H1 (cell line): Measurements from ENCODE around the gene ITPKB. TPM values are rescaled to one million over a fixed set of nuclear protein-coding genes. Genes with fewer than 3 reads are reported as not detected.

Source experiments
- CTCF ChIA-PET: fragments of 300-600 bp; sonication (Branson Sonifier 250); formaldehyde crosslinking; loops from one replicate; lab custom pipeline; 2021; ENCODE audit not compliant: partially characterized antibody; lab: Charles Lee
- POLR2A ChIA-PET: fragments of 300-600 bp; sonication (Branson Sonifier 250); formaldehyde crosslinking; loops from one replicate; lab custom pipeline; 2021; ENCODE audit warnings: inconsistent platforms; ENCODE audit not compliant: partially characterized antibody; lab: Charles Lee
- DNase-seq, 2 experiments: peaks; one replicate each; pipeline versions ENCODE4 v3.0.0 to v3.0.0-alpha.2; 2010 to 2022; ENCODE audit warnings: low spot score in 2 of 2, low read depth in 1 of 2, mixed read lengths in 1 of 2
- FAIRE-seq: peaks from 2 replicates; lab custom pipeline; 2011; peaks lifted over from hg19 to GRCh38; lab: Jason Lieb, UNC
- H2AFZ ChIP-seq: 2 replicates; pipeline ENCODE4 v1.8.1; 2012; ENCODE audit warnings: low read length, inconsistent platforms
- H2AK5ac ChIP-seq: 2 replicates; pipeline ENCODE4 v1.6.1; 2013; ENCODE audit warnings: low read depth, low read length
- H2BK120ac ChIP-seq: replicated peaks from 2 replicates; pipeline ENCODE3; 2013; ENCODE audit warnings: low read depth, low read length, inconsistent platforms
- H2BK12ac ChIP-seq: 2 replicates; pipeline ENCODE4 v1.6.1; 2013; ENCODE audit warnings: low read depth, low read length
- H2BK15ac ChIP-seq: 2 replicates; pipeline ENCODE4 v1.6.1; 2013; ENCODE audit warnings: low read length
- H2BK20ac ChIP-seq: 2 replicates; pipeline ENCODE4 v1.6.1; 2013; ENCODE audit warnings: low read length
- H2BK5ac ChIP-seq: 2 replicates; pipeline ENCODE4 v1.6.1; 2013; ENCODE audit warnings: low read depth, low read length
- H3K14ac ChIP-seq: 2 replicates; pipeline ENCODE4 v1.6.1; 2013; ENCODE audit warnings: inconsistent platforms; ENCODE audit not compliant: insufficient read length
- H3K18ac ChIP-seq: 2 replicates; pipeline ENCODE4 v1.6.1; 2013; ENCODE audit warnings: low read length; ENCODE audit errors: extremely low read depth
- H3K23ac ChIP-seq: 2 replicates; pipeline ENCODE4 v1.6.1; 2013; ENCODE audit warnings: inconsistent platforms; ENCODE audit not compliant: insufficient read length
- H3K23me2 ChIP-seq: 2 replicates; pipeline ENCODE4 v1.6.1; 2013; ENCODE audit warnings: low read depth, low read length
- H3K27ac ChIP-seq: 2 replicates; pipeline ENCODE4 v1.6.1; 2011; ENCODE audit warnings: low read depth, low read length, inconsistent platforms
- H3K27me3 ChIP-seq, 4 experiments: replicated peaks in 1 of 4; 1 replicate in 1 of 4; 2 replicates in 3 of 4; pipeline versions ENCODE4 v1.6.1 to v1.8.1; 2011 to 2013; ENCODE audit warnings: low read length in 3 of 4, mild to moderate bottlenecking in 3 of 4, inconsistent platforms in 2 of 4, mixed read lengths in 2 of 4, moderate library complexity in 1 of 4; ENCODE audit not compliant: control insufficient read depth in 3 of 4, insufficient read depth in 3 of 4; ENCODE audit errors: extremely low read depth in 1 of 4
- H3K36me3 ChIP-seq, 4 experiments: 2 replicates each; pipeline versions ENCODE4 v1.6.1 to v1.8.1; 2011 to 2013; ENCODE audit warnings: mild to moderate bottlenecking in 4 of 4, low read length in 3 of 4, moderate library complexity in 2 of 4, control low read depth in 1 of 4, inconsistent platforms in 1 of 4; ENCODE audit not compliant: insufficient read depth in 4 of 4, control insufficient read depth in 2 of 4
- H3K4ac ChIP-seq: replicated peaks from 2 replicates; pipeline ENCODE3; 2013; ENCODE audit warnings: low read length, low read depth, mixed read lengths, inconsistent platforms; ENCODE audit not compliant: insufficient read length
- H3K4me1 ChIP-seq, 4 experiments: replicated peaks in 1 of 4; 1 replicate in 1 of 4; 2 replicates in 3 of 4; pipeline versions ENCODE4 v1.6.1 to v1.8.1; 2011 to 2013; ENCODE audit warnings: low read length in 3 of 4, inconsistent platforms in 2 of 4, mixed read lengths in 1 of 4; ENCODE audit not compliant: insufficient read depth in 4 of 4, control insufficient read depth in 3 of 4
- H3K4me2 ChIP-seq, 2 experiments: 2 replicates each; pipeline versions ENCODE4 v1.6.1 to v1.8.1; 2011 to 2013; ENCODE audit warnings: low read depth in 2 of 2, low read length in 2 of 2, control low read depth in 1 of 2, inconsistent platforms in 1 of 2, mild to moderate bottlenecking in 1 of 2; ENCODE audit not compliant: insufficient read depth in 1 of 2
- H3K4me3 ChIP-seq, 4 experiments: fragments of 200-600, 300-600 bp in 1 of 4; sonication (generic), shearing (Covaris generic), sonication (Bioruptor Twin) in 1 of 4; 2 replicates each; pipeline versions ENCODE4 v1.5.1 to v1.8.1; 2011 to 2016; ENCODE audit warnings: low read length in 4 of 4, low read depth in 3 of 4, control low read depth in 2 of 4, inconsistent platforms in 2 of 4, mild to moderate bottlenecking in 2 of 4, mixed read lengths in 1 of 4, moderate library complexity in 1 of 4; ENCODE audit not compliant: insufficient read depth in 2 of 4; ENCODE audit errors: extremely low read depth in 1 of 4
- H3K56ac ChIP-seq: replicated peaks from 2 replicates; pipeline ENCODE3; 2013; ENCODE audit warnings: low read depth, mild to moderate bottlenecking, mixed read lengths, low read length, inconsistent platforms; ENCODE audit not compliant: insufficient read length
- H3K79me1 ChIP-seq: 2 replicates; pipeline ENCODE4 v1.6.1; 2013; ENCODE audit warnings: low read depth, low read length, control low read depth
- H3K79me2 ChIP-seq, 2 experiments: 2 replicates each; pipeline versions ENCODE4 v1.6.1 to v1.8.1; 2012 to 2013; ENCODE audit warnings: low read length in 2 of 2, mild to moderate bottlenecking in 2 of 2, inconsistent platforms in 1 of 2; ENCODE audit not compliant: insufficient read depth in 2 of 2, control insufficient read depth in 1 of 2
- H3K9ac ChIP-seq, 4 experiments: replicated peaks in 1 of 4; 1 replicate in 1 of 4; 2 replicates in 3 of 4; pipeline versions ENCODE4 v1.6.1 to v1.8.1; 2011 to 2013; ENCODE audit warnings: low read depth in 3 of 4, low read length in 3 of 4, control low read depth in 2 of 4, mild to moderate bottlenecking in 2 of 4, moderate library complexity in 2 of 4, inconsistent platforms in 1 of 4; ENCODE audit errors: extremely low read depth in 1 of 4
- H3K9me3 ChIP-seq, 2 experiments: 2 replicates each; pipeline versions ENCODE4 v1.6.1 to v1.8.1; 2012 to 2013; ENCODE audit warnings: mild to moderate bottlenecking in 2 of 2, moderate library complexity in 2 of 2, control low read depth in 1 of 2, inconsistent platforms in 1 of 2, low read depth in 1 of 2, low read length in 1 of 2, mixed read lengths in 1 of 2; ENCODE audit not compliant: insufficient read depth in 2 of 2
- H4K20me1 ChIP-seq, 2 experiments: replicated peaks in 1 of 2; 2 replicates each; pipeline versions ENCODE3 to v1.8.1; 2011 to 2013; ENCODE audit warnings: inconsistent platforms in 2 of 2, low read length in 2 of 2, mild to moderate bottlenecking in 1 of 2; ENCODE audit not compliant: insufficient read depth in 2 of 2, control insufficient read depth in 1 of 2
- H4K5ac ChIP-seq: 2 replicates; pipeline ENCODE4 v1.6.1; 2013; ENCODE audit warnings: low read length, low read depth, mixed read lengths, inconsistent platforms; ENCODE audit not compliant: insufficient read length
- H4K8ac ChIP-seq: 2 replicates; pipeline ENCODE4 v1.8.0; 2013; ENCODE audit warnings: mild to moderate bottlenecking, moderate library complexity, low read length, inconsistent platforms; ENCODE audit not compliant: insufficient read depth; ENCODE audit errors: extremely low read depth
- H4K91ac ChIP-seq: replicated peaks from 2 replicates; pipeline ENCODE3; 2013; ENCODE audit warnings: low read length, mixed read lengths, inconsistent platforms; ENCODE audit not compliant: insufficient read length
- BCL11A ChIP-seq, 2 experiments: IDR thresholded peaks; one replicate each; pipeline ENCODE4 v1.6.1; 2011; ENCODE audit warnings: low read depth in 2 of 2, low read length in 2 of 2, mild to moderate bottlenecking in 2 of 2
- CEBPB ChIP-seq: IDR thresholded peaks from 2 replicates; pipeline ENCODE4 v1.6.1; 2012; ENCODE audit warnings: low read depth, low read length
- KDM5A ChIP-seq: fragments of 200-600 bp; IDR thresholded peaks from 2 replicates; pipeline ENCODE4 v1.7.1; 2012; ENCODE audit warnings: mild to moderate bottlenecking, low read length, inconsistent platforms, mixed read lengths
- POU5F1 ChIP-seq: IDR thresholded peaks from 2 replicates; pipeline ENCODE4 v1.6.1; 2011; ENCODE audit warnings: low read depth, mild to moderate bottlenecking, low read length, moderate library complexity
- SIX5 ChIP-seq: IDR thresholded peaks from 2 replicates; pipeline ENCODE4 v1.6.1; 2011; ENCODE audit warnings: mild to moderate bottlenecking, low read depth, low read length
- TAF7 ChIP-seq: optimal IDR thresholded peaks from 2 replicates; pipeline ENCODE3; 2011; ENCODE audit warnings: low read depth, mild to moderate bottlenecking, inconsistent platforms, low read length, moderate library complexity, borderline replicate concordance
- TCF12 ChIP-seq: IDR thresholded peaks from 2 replicates; pipeline ENCODE4 v1.6.1; 2011; ENCODE audit warnings: low read depth, mild to moderate bottlenecking, low read length
- WGBS, 2 experiments: shearing (Covaris generic) in 1 of 2; methylation state at CpG; one replicate each; pipeline versions ENCODE4 v1.1.6 to v1.1.7; 2013 to 2015; ENCODE audit warnings: low lambda C conversion rate in 2 of 2, mixed read lengths in 2 of 2, inconsistent platforms in 1 of 2, low coverage in 1 of 2, missing lambda C conversion rate in 1 of 2; ENCODE audit not compliant: insufficient replicate concordance in 2 of 2, insufficient coverage in 1 of 2, insufficient read length in 1 of 2; ENCODE audit errors: extremely low coverage in 1 of 2, missing lambda C conversion rate in 1 of 2; 5-methylcytosine and 5-hydroxymethylcytosine counted together
- polyA plus RNA-seq, 7 experiments: library from polyadenylated mRNA; depleted of rRNA in 3 of 7; stranded (reverse) in 5 of 7; unstranded in 2 of 7; fragments of >200 nt in 5 of 7; fragments of 200-250 nt in 2 of 7; gene quantifications; 1 replicate in 5 of 7; 2 replicates in 1 of 7; 4 replicates in 1 of 7; pipeline versions ENCODE4 v1.2.1 to v1.2.3, GENCODE V29; 2011 to 2013; ENCODE audit warnings: missing spikeins in 2 of 7, mixed read lengths in 2 of 7
- total RNA-seq: library from RNA; stranded (reverse); fragmentation: NEBNext Ultra II Directional; extraction: Animal tissue kit (Norgen Biotek cat#: 25700); gene quantifications from 2 replicates; pipeline ENCODE4 v1.2.1, GENCODE V29; 2021
- TF ChIP-seq, protein P1 (sequence below), 3 experiments: IDR thresholded peaks; 1 replicate in 2 of 3; 2 replicates in 1 of 3; pipeline versions ENCODE4 v1.5.1 to v1.6.1; 2011; ENCODE audit warnings: low read length in 3 of 3, mild to moderate bottlenecking in 3 of 3, inconsistent platforms in 2 of 3, low read depth in 1 of 3, moderate library complexity in 1 of 3; ENCODE audit not compliant: insufficient read depth in 1 of 3; ENCODE audit errors: control extremely low read depth in 1 of 3
- TF ChIP-seq, protein P2 (sequence below): IDR thresholded peaks from 2 replicates; pipeline ENCODE4 v1.6.1; 2012; ENCODE audit warnings: inconsistent platforms

The ITPKB gene
- total and polyA plus RNA-seq, 2 of the 8 experiments (the other 6 are each of a cell fraction or from before 2014, with no cell fraction given): 1.7 to 4.8 TPM

DNA sequence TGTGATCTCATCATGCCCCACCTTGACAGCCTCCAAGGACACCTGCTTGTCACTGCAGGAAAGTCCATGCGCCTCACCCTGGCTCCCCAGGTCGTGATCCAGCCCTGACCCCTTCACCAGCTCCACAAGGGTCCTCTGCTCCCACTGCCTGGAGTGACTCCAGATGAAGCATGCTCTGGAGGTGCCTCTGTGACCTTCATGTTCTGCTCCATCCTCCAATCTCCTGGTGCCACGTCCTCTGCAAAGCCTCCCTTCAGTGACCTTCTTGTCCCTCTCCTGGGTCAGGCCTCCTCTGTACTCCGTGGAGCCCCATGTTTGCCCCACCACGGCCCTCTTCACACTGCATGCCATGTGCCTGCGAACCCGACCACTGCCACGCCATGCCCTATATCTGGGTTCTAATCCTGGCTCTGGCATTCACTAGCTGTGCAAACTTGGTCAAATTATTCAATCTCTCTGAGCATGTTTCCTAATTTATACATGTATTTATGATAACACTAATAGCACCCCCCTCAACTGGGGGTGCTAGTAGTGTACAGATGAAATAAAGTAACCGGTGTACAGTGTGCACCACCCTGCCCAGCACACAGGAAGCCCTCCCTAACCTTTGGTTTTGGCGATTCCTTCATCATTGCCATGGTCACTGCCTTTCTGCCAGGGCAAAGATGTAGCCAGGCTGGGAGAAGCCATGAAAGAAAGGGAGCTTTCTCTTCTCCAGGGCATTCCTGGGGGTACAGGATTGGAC lies 113.1 kb downstream of the ITPKB start:
- POLR2A ChIA-PET: interaction anchor here (1.3 kb wide), 1 partner anchor 17 kb away, joined by 3 read pairs; no protein-coding TSS in a partner anchor
- CTCF ChIA-PET: interaction anchor here (0.6 to 14.1 kb wide), 48 partner anchors 9 to 660 kb away, joined by 3 to 184 read pairs (median 4); no protein-coding TSS in a partner anchor
- TF ChIP-seq, protein P1, sequence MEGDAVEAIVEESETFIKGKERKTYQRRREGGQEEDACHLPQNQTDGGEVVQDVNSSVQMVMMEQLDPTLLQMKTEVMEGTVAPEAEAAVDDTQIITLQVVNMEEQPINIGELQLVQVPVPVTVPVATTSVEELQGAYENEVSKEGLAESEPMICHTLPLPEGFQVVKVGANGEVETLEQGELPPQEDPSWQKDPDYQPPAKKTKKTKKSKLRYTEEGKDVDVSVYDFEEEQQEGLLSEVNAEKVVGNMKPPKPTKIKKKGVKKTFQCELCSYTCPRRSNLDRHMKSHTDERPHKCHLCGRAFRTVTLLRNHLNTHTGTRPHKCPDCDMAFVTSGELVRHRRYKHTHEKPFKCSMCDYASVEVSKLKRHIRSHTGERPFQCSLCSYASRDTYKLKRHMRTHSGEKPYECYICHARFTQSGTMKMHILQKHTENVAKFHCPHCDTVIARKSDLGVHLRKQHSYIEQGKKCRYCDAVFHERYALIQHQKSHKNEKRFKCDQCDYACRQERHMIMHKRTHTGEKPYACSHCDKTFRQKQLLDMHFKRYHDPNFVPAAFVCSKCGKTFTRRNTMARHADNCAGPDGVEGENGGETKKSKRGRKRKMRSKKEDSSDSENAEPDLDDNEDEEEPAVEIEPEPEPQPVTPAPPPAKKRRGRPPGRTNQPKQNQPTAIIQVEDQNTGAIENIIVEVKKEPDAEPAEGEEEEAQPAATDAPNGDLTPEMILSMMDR (IDR thresholded peaks at IDR 0.05; ENCODE audit: control extremely low read depth in 1 of 3, insufficient read depth in 1 of 3, low read depth in 1 of 3, low read length in 3 of 3): no peak
- TF ChIP-seq TCF12: no peak
- TF ChIP-seq, protein P2, sequence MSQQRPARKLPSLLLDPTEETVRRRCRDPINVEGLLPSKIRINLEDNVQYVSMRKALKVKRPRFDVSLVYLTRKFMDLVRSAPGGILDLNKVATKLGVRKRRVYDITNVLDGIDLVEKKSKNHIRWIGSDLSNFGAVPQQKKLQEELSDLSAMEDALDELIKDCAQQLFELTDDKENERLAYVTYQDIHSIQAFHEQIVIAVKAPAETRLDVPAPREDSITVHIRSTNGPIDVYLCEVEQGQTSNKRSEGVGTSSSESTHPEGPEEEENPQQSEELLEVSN: no peak
- no peak for TF ChIP-seq BCL11A (IDR thresholded peaks at IDR 0.05; ENCODE audit: low read depth in 2 of 2, low read length in 2 of 2)
- TF ChIP-seq CEBPB: no peak
- no peak for TF ChIP-seq KDM5A
- TF ChIP-seq TAF7: no peak
- TF ChIP-seq POU5F1: no peak
- no peak for TF ChIP-seq SIX5

More for the DNA sequence above, 113.1 kb downstream of the ITPKB start:
- H3K79me1 ChIP-seq: no peaks in the 10 kb centered on the region
- peaks cover 0 to 10% (median 10%) of the 10 kb centered on the region in 4 experiments; a peak in 6 of 7 replicates for H3K27me3 ChIP-seq
- FAIRE-seq: no peak
- DNase-seq: no peak
- H4K8ac ChIP-seq: no peak overlapping the region
- H3K56ac ChIP-seq: no peak overlapping the region
- no peak overlapping the region for H3K9ac ChIP-seq
- H2BK5ac ChIP-seq: no peak overlapping the region
- H3K4me1 ChIP-seq: no peaks in the 10 kb centered on the region
- H4K91ac ChIP-seq: no peak overlapping the region
- no peak overlapping the region for H3K14ac ChIP-seq
- H2AK5ac ChIP-seq: no peak overlapping the region
- 76% methylated on average over 10 of the region's 10 CpGs; no CpG with 5 or more reads in 1 of the 2 experiments for WGBS, 2 experiments
- H4K20me1 ChIP-seq: no peaks in the 10 kb centered on the region
- no peaks in the 10 kb centered on the region for H3K79me2 ChIP-seq
- H3K23ac ChIP-seq: no peak overlapping the region
- H3K4me3 ChIP-seq: no peak overlapping the region
- H4K5ac ChIP-seq: no peak overlapping the region
- H2BK15ac ChIP-seq: no peak overlapping the region
- no peak overlapping the region for H3K4me2 ChIP-seq
- H2AFZ ChIP-seq: no peak overlapping the region
- no peak overlapping the region for H3K27ac ChIP-seq
- H3K36me3 ChIP-seq: no peaks in the 10 kb centered on the region
- no peak overlapping the region for H3K18ac ChIP-seq
- H2BK120ac ChIP-seq: no peak overlapping the region
- no peak overlapping the region for H2BK20ac ChIP-seq
- H3K23me2 ChIP-seq: no peaks in the 10 kb centered on the region
- 0 out of 2 replicates have a peak overlapping the region, but pooled peaks have one; percentile 27 for H2BK12ac ChIP-seq
- H3K4ac ChIP-seq: no peak overlapping the region
- H3K9me3 ChIP-seq: 0 out of 4 replicates have a peak, but pooled peaks cover 0 to 4% of the 10 kb centered on the region in 2 experiments
